ENCODE results near the gene IL32. TPM values are rescaled to one million over a fixed set of nuclear protein-coding genes. Genes with fewer than 3 reads are reported as not detected.
A peak's percentile ranks its signal among the peaks of the same experiment; 100 is the strongest.

The IL32 gene
- total RNA-seq, 1 experiment from 2014 or later = 4.5 TPM

GRCh38 chr16:3092501-3092941, 27.1 kb downstream of the IL32 start:
- no TSS peak for BruUV-seq (replicated peaks)
- CTCF ChIA-PET = interaction anchor here (0.7 kb wide), 1 partner anchor 37 kb away, joined by 4 read pairs; no protein-coding TSS in a partner anchor
- intact Hi-C loops (cut with micrococcal nuclease; ENCODE audit: unreplicated experiment) = no loop called here
- Histone ChIP-seq H3K9me3 (ENCODE audit: low read depth, low read length, poor library complexity, severe bottlenecking) (no peaks in the 10 kb centered on the region), H3K4me1 (ENCODE audit: insufficient read depth, low read length, poor library complexity, severe bottlenecking) (no peaks in the 10 kb centered on the region), H3K27me3 (replicated peaks; ENCODE audit: insufficient read depth, low read depth, low read length, poor library complexity) (no peaks in the 10 kb centered on the region), H3K27ac (ENCODE audit: low read depth, low read length, poor library complexity, severe bottlenecking) (no peak overlapping the region), H3K4me3 (ENCODE audit: low read depth, low read length, poor library complexity, severe bottlenecking) (no peak overlapping the region), H3K36me3 (ENCODE audit: insufficient read depth, low read length, poor library complexity, severe bottlenecking) (no peaks in the 10 kb centered on the region)
- no peak for DNase-seq (ENCODE audit: low spot score)
- POLR2A ChIA-PET (ENCODE audit: low non-redundant PET) = no interaction called here
- TF ChIP-seq EZH2 (IDR thresholded peaks at IDR 0.05; ENCODE audit: borderline replicate concordance, low read depth, low read length, poor library complexity, severe bottlenecking) = no peak
- TF ChIP-seq, protein P1, sequence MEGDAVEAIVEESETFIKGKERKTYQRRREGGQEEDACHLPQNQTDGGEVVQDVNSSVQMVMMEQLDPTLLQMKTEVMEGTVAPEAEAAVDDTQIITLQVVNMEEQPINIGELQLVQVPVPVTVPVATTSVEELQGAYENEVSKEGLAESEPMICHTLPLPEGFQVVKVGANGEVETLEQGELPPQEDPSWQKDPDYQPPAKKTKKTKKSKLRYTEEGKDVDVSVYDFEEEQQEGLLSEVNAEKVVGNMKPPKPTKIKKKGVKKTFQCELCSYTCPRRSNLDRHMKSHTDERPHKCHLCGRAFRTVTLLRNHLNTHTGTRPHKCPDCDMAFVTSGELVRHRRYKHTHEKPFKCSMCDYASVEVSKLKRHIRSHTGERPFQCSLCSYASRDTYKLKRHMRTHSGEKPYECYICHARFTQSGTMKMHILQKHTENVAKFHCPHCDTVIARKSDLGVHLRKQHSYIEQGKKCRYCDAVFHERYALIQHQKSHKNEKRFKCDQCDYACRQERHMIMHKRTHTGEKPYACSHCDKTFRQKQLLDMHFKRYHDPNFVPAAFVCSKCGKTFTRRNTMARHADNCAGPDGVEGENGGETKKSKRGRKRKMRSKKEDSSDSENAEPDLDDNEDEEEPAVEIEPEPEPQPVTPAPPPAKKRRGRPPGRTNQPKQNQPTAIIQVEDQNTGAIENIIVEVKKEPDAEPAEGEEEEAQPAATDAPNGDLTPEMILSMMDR (conservative IDR thresholded peaks at IDR 0.05; ENCODE audit: low read depth, low read length) = no peak

DNA sequence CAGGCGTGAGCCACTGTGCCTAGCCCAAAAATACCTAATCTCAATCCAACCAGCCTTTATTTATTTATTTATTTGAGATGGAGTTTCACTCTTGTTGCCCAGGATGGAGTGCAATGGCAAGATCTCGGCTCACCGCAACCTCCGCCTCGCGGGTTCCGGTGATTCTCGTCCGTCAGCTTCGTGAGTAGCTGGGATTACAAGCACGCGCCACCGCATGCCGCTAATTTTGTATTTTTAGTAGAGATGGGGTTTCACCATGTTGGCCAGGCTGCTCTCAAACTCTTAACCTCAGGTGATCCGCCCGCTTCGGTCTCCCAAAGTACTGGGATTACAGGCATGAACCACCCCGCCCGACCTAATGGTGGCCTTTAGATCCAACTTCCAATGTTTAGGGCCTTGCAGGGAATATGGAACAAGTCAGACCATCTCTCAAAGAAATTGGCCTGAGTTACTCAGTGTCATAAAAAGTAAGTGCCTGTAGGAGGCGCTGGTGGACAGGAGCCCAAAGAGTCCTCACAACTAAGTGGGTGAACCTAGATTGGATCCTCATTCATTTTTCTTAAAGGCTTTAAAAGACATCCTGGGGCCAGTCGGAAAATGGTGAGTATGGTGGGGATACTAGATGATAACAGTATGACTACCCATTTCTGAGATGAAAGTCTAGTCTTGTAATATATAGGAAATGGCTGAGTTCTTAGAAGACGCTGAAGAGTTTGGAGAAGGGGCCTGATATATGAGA, 29.0 kb downstream of the IL32 start:
- Histone ChIP-seq H3K4me3 (ENCODE audit: low read depth, low read length, poor library complexity, severe bottlenecking) (no peak overlapping the region), H3K27me3 (replicated peaks; ENCODE audit: insufficient read depth, low read depth, low read length, poor library complexity) (no peaks in the 10 kb centered on the region), H3K36me3 (ENCODE audit: insufficient read depth, low read length, poor library complexity, severe bottlenecking) (no peaks in the 10 kb centered on the region), H3K4me1 (ENCODE audit: insufficient read depth, low read length, poor library complexity, severe bottlenecking) (no peaks in the 10 kb centered on the region), H3K9me3 (ENCODE audit: low read depth, low read length, poor library complexity, severe bottlenecking) (no peaks in the 10 kb centered on the region), H3K27ac (ENCODE audit: low read depth, low read length, poor library complexity, severe bottlenecking) (no peak overlapping the region)
- POLR2A ChIA-PET (ENCODE audit: low non-redundant PET) = no interaction called here
- TF ChIP-seq EZH2 (IDR thresholded peaks at IDR 0.05; ENCODE audit: borderline replicate concordance, low read depth, low read length, poor library complexity, severe bottlenecking) = no peak
- TF ChIP-seq, protein P1 (conservative IDR thresholded peaks at IDR 0.05; ENCODE audit: low read depth, low read length) = peak; percentile 81
- peak; percentile 74 for DNase-seq (ENCODE audit: low spot score)
- BruUV-seq (replicated peaks) = no TSS peak
- CTCF ChIA-PET = no interaction called here
- intact Hi-C loops (cut with micrococcal nuclease; ENCODE audit: unreplicated experiment) = no loop called here

- intact Hi-C loops (cut with micrococcal nuclease; ENCODE audit: unreplicated experiment) = no loop called here
- TF ChIP-seq EZH2 (IDR thresholded peaks at IDR 0.05; ENCODE audit: borderline replicate concordance, low read depth, low read length, poor library complexity, severe bottlenecking) = no peak
- TF ChIP-seq, protein P1 (conservative IDR thresholded peaks at IDR 0.05; ENCODE audit: low read depth, low read length) = peak; percentile 44
Observed at GRCh38 chr16:3095869-3096268, 30.4 kb downstream of the IL32 start.

More at GRCh38 chr16:3095869-3096268, 30.4 kb downstream of the IL32 start:
- H3K4me3 ChIP-seq (ENCODE audit: low read depth, low read length, poor library complexity, severe bottlenecking) = no peak overlapping the region
- no peaks in the 10 kb centered on the region for H3K27me3 ChIP-seq (replicated peaks; ENCODE audit: insufficient read depth, low read depth, low read length, poor library complexity)
- peaks cover 12% of the 10 kb centered on the region for H3K4me1 ChIP-seq (ENCODE audit: insufficient read depth, low read length, poor library complexity, severe bottlenecking)
- H3K36me3 ChIP-seq (ENCODE audit: insufficient read depth, low read length, poor library complexity, severe bottlenecking) = no peaks in the 10 kb centered on the region
- no peaks in the 10 kb centered on the region for H3K9me3 ChIP-seq (ENCODE audit: low read depth, low read length, poor library complexity, severe bottlenecking)
- ChIA-PET POLR2A (ENCODE audit: low non-redundant PET) (no interaction called here), CTCF (interaction anchor here (0.7 to 1.2 kb wide), 2 partner anchors 33 to 1144 kb away, joined by 4 to 7 read pairs; no protein-coding TSS in a partner anchor)
- BruUV-seq (replicated peaks) = no TSS peak
- peak; percentile 63 for DNase-seq (ENCODE audit: low spot score)
- H3K27ac ChIP-seq (ENCODE audit: low read depth, low read length, poor library complexity, severe bottlenecking) = no peak overlapping the region

Data from A673 (cell line).